ENCODE results near the gene SCAI. TPM values are rescaled to one million over a fixed set of nuclear protein-coding genes. Genes with fewer than 3 reads are reported as not detected.
"Not testable (repeated sequence)": the region's sequence is repeated elsewhere in the genome, so short reads cannot be mapped to it uniquely, and the experiment has no call there.

SCAI gene
- total RNA-seq, 1 experiment from 2014 or later = 4.7 TPM

GRCh38 chr9:125169895-125170294 is 26.6 kb upstream of the SCAI start:
- Histone ChIP-seq H3K4me3 (ENCODE audit: low read depth in 2 of 2, low read length in 2 of 2) (no peak overlapping the region), H3K9me3 (ENCODE audit: control insufficient read depth, insufficient read depth, low read depth, low read length) (no peaks in the 10 kb centered on the region), H3K27me3 (ENCODE audit: control insufficient read depth, insufficient read depth, low read length) (no peaks in the 10 kb centered on the region), H3K27ac (ENCODE audit: low read length) (no peak overlapping the region), H3K36me3 (ENCODE audit: control insufficient read depth, insufficient read depth, low read length) (no peaks in the 10 kb centered on the region; the same call in 1 of the 2 replicates), H3K4me1 (ENCODE audit: control insufficient read depth, insufficient read depth, low read length) (no peaks in the 10 kb centered on the region)
- intact Hi-C loops (cut with micrococcal nuclease; ENCODE audit: unreplicated experiment) = no loop called here
- DNase-seq (ENCODE audit: low read depth, low spot score) = no peak
- POLR2A ChIA-PET = interaction anchor here (0.7 kb wide), 1 partner anchor 397 kb away, joined by 5 read pairs; no protein-coding TSS in a partner anchor
- no TSS peak for BruUV-seq (replicated peaks)
- CTCF ChIA-PET = no interaction called here
- in situ Hi-C loops (cut with HindIII; ENCODE audit: low pct_unique_long_range_greater_than_20kb, low sequenced_read_pairs) = no loop called here
- no peak for ATAC-seq
- TF ChIP-seq POLR2AphosphoS5 (IDR thresholded peaks at IDR 0.05; ENCODE audit: low read depth, low read length) (no peak), REST (IDR thresholded peaks at IDR 0.05; ENCODE audit: insufficient read depth in 1 of 2, low read depth in 2 of 2, low read length in 1 of 2) (no peak), SIN3A (IDR thresholded peaks at IDR 0.05; ENCODE audit: borderline replicate concordance, insufficient read depth, low read depth, low read length) (no peak), TCF7L2 (IDR thresholded peaks at IDR 0.05; ENCODE audit: low read depth, low read length) (no peak)
- TF ChIP-seq, protein P1, sequence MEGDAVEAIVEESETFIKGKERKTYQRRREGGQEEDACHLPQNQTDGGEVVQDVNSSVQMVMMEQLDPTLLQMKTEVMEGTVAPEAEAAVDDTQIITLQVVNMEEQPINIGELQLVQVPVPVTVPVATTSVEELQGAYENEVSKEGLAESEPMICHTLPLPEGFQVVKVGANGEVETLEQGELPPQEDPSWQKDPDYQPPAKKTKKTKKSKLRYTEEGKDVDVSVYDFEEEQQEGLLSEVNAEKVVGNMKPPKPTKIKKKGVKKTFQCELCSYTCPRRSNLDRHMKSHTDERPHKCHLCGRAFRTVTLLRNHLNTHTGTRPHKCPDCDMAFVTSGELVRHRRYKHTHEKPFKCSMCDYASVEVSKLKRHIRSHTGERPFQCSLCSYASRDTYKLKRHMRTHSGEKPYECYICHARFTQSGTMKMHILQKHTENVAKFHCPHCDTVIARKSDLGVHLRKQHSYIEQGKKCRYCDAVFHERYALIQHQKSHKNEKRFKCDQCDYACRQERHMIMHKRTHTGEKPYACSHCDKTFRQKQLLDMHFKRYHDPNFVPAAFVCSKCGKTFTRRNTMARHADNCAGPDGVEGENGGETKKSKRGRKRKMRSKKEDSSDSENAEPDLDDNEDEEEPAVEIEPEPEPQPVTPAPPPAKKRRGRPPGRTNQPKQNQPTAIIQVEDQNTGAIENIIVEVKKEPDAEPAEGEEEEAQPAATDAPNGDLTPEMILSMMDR (IDR thresholded peaks at IDR 0.05) = no peak

DNA sequence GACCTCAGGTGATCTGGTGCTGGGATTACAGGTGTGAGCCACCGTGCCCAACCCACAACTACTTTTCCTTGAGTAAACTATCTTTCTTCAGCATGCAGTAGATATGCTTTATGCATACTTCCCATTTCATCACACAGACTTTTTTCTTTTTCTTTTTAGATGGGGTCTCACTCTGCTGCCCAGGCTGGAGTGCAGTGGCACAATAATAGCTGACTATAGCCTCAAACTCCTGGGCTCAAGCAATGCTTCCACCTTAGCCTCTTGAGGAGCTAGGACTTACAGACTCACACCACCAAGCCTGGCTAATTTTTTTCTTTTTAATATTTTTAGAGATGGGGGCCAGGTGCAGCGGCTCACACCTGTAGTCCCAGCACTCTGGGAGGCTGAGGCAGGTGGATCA is 23.4 kb upstream of the SCAI start:
- BruUV-seq (replicated peaks) = no TSS peak
- Histone ChIP-seq H3K4me1 (ENCODE audit: control insufficient read depth, insufficient read depth, low read length) (no peaks in the 10 kb centered on the region), H3K36me3 (ENCODE audit: control insufficient read depth, insufficient read depth, low read length) (no peaks in the 10 kb centered on the region; the same call in 1 of the 2 replicates), H3K27me3 (ENCODE audit: control insufficient read depth, insufficient read depth, low read length) (no peaks in the 10 kb centered on the region), H3K9me3 (ENCODE audit: control insufficient read depth, insufficient read depth, low read depth, low read length) (no peaks in the 10 kb centered on the region), H3K4me3 (ENCODE audit: low read depth in 2 of 2, low read length in 2 of 2) (no peak overlapping the region), H3K27ac (ENCODE audit: low read length) (no peak overlapping the region)
- in situ Hi-C loops (cut with HindIII; ENCODE audit: low pct_unique_long_range_greater_than_20kb, low sequenced_read_pairs) = no loop called here
- ATAC-seq (no peak), DNase-seq (ENCODE audit: low read depth, low spot score) (no peak)
- ChIA-PET CTCF (no interaction called here), POLR2A (interaction anchor here (0.6 kb wide), 1 partner anchor 18 kb away, joined by 3 read pairs; no protein-coding TSS in a partner anchor)
- TF ChIP-seq TCF7L2 (IDR thresholded peaks at IDR 0.05; ENCODE audit: low read depth, low read length) (no peak), POLR2AphosphoS5 (IDR thresholded peaks at IDR 0.05; ENCODE audit: low read depth, low read length) (no peak), SIN3A (IDR thresholded peaks at IDR 0.05; ENCODE audit: borderline replicate concordance, insufficient read depth, low read depth, low read length) (no peak), REST (IDR thresholded peaks at IDR 0.05; ENCODE audit: insufficient read depth in 1 of 2, low read depth in 2 of 2, low read length in 1 of 2) (no peak)
- TF ChIP-seq, protein P1 (IDR thresholded peaks at IDR 0.05) = no peak
- intact Hi-C loops (cut with micrococcal nuclease; ENCODE audit: unreplicated experiment) = no loop called here

- H3K9me3 ChIP-seq (ENCODE audit: control insufficient read depth, insufficient read depth, low read depth, low read length); in situ Hi-C loops (cut with HindIII; ENCODE audit: low pct_unique_long_range_greater_than_20kb, low sequenced_read_pairs); H3K36me3 ChIP-seq (ENCODE audit: control insufficient read depth, insufficient read depth, low read length); H3K27ac ChIP-seq (ENCODE audit: low read length); H3K4me3 ChIP-seq (ENCODE audit: low read depth in 2 of 2, low read length in 2 of 2); BruUV-seq (replicated peaks); H3K27me3 ChIP-seq (ENCODE audit: control insufficient read depth, insufficient read depth, low read length); H3K4me1 ChIP-seq (ENCODE audit: control insufficient read depth, insufficient read depth, low read length); intact Hi-C loops (cut with micrococcal nuclease; ENCODE audit: unreplicated experiment); CTCF ChIA-PET; ATAC-seq; DNase-seq (ENCODE audit: low read depth, low spot score): not testable (repeated sequence)
- POLR2A ChIA-PET = interaction anchor here (0.7 kb wide), 1 partner anchor 265 kb away, joined by 3 read pairs; no protein-coding TSS in a partner anchor
These were observed 19.6 kb upstream of the SCAI start for GRCh38 chr9:125162891-125163290.

Measured in Panc1 (cell line).